ENCODE results near the gene ELAPOR2. TPM values are rescaled to one million over a fixed set of nuclear protein-coding genes. Genes with fewer than 3 reads are reported as not detected.

ELAPOR2 gene
- total RNA-seq, 1 experiment from 2014 or later, result not detected

DNA sequence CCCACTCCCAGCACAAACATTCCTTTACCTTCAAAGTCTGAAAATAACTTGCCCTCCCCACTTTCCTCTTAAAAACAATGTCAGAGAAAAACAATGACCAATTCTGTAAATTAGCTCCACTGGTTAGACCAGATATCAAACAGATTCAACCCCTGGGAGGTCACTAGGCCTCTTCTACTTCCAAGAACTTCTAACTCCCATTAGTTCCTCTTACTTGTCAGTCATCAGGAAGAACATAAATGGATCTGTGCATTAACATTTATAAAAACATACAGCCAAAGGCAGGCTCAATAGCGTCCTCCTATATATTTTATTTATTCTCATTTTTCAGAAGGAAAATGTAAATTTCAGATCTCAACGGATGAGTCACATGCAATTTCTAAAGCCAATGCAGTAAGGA, 2.2 kb downstream of the ELAPOR2 start:
- ChIA-PET POLR2A (ENCODE audit: low non-redundant PET) (no interaction called here), CTCF (no interaction called here)
- no peaks in the 10 kb centered on the region for H3K9me3 ChIP-seq (ENCODE audit: low read depth, low read length, poor library complexity, severe bottlenecking)
- DNase-seq (ENCODE audit: low spot score), result no peak
- H3K36me3 ChIP-seq (ENCODE audit: insufficient read depth, low read length, poor library complexity, severe bottlenecking), result no peaks in the 10 kb centered on the region
- BruUV-seq (replicated peaks), result no TSS peak
- H3K27ac ChIP-seq (ENCODE audit: low read depth, low read length, poor library complexity, severe bottlenecking), result no peak overlapping the region
- no peaks in the 10 kb centered on the region for H3K4me1 ChIP-seq (ENCODE audit: insufficient read depth, low read length, poor library complexity, severe bottlenecking)
- peaks cover 8% of the 10 kb centered on the region for H3K27me3 ChIP-seq (replicated peaks; ENCODE audit: insufficient read depth, low read depth, low read length, poor library complexity)
- intact Hi-C loops (cut with micrococcal nuclease; ENCODE audit: unreplicated experiment), result loop anchor here (10.0 kb wide), 1 partner anchor 178 kb away; no protein-coding TSS in a partner anchor
- H3K4me3 ChIP-seq (ENCODE audit: low read depth, low read length, poor library complexity, severe bottlenecking), result no peak overlapping the region
- TF ChIP-seq EZH2 (IDR thresholded peaks at IDR 0.05; ENCODE audit: borderline replicate concordance, low read depth, low read length, poor library complexity, severe bottlenecking), result no peak
- TF ChIP-seq, protein P1, sequence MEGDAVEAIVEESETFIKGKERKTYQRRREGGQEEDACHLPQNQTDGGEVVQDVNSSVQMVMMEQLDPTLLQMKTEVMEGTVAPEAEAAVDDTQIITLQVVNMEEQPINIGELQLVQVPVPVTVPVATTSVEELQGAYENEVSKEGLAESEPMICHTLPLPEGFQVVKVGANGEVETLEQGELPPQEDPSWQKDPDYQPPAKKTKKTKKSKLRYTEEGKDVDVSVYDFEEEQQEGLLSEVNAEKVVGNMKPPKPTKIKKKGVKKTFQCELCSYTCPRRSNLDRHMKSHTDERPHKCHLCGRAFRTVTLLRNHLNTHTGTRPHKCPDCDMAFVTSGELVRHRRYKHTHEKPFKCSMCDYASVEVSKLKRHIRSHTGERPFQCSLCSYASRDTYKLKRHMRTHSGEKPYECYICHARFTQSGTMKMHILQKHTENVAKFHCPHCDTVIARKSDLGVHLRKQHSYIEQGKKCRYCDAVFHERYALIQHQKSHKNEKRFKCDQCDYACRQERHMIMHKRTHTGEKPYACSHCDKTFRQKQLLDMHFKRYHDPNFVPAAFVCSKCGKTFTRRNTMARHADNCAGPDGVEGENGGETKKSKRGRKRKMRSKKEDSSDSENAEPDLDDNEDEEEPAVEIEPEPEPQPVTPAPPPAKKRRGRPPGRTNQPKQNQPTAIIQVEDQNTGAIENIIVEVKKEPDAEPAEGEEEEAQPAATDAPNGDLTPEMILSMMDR (conservative IDR thresholded peaks at IDR 0.05; ENCODE audit: low read depth, low read length), result no peak

DNA sequence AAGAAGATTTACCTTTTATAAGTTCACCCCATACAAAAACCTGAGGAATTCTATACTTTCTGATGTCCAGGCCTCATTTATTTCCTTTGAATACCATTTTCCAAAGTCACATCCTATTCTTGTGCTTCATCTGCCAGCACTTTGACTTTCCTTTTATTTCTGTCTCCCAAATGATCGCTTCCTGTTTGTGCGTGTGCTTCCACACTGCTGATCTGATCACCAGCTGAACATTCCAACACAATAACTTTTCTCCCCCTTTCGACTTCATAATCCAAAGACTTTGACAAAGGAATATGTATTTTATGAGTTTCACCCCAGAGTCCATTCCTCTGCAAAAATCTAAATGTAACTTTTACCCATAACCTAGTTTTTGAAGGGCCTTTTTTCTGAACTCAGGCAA, 3.1 kb downstream of the ELAPOR2 start:
- Histone ChIP-seq H3K9me3 (ENCODE audit: low read depth, low read length, poor library complexity, severe bottlenecking) (no peaks in the 10 kb centered on the region), H3K4me1 (ENCODE audit: insufficient read depth, low read length, poor library complexity, severe bottlenecking) (no peaks in the 10 kb centered on the region), H3K27ac (ENCODE audit: low read depth, low read length, poor library complexity, severe bottlenecking) (no peak overlapping the region), H3K4me3 (ENCODE audit: low read depth, low read length, poor library complexity, severe bottlenecking) (no peak overlapping the region), H3K36me3 (ENCODE audit: insufficient read depth, low read length, poor library complexity, severe bottlenecking) (no peaks in the 10 kb centered on the region), H3K27me3 (replicated peaks; ENCODE audit: insufficient read depth, low read depth, low read length, poor library complexity) (peaks cover 8% of the 10 kb centered on the region)
- POLR2A ChIA-PET (ENCODE audit: low non-redundant PET), result no interaction called here
- CTCF ChIA-PET, result no interaction called here
- DNase-seq (ENCODE audit: low spot score), result no peak
- no TSS peak for BruUV-seq (replicated peaks)
- TF ChIP-seq, protein P1 (conservative IDR thresholded peaks at IDR 0.05; ENCODE audit: low read depth, low read length), result no peak
- no peak for TF ChIP-seq EZH2 (IDR thresholded peaks at IDR 0.05; ENCODE audit: borderline replicate concordance, low read depth, low read length, poor library complexity, severe bottlenecking)
- intact Hi-C loops (cut with micrococcal nuclease; ENCODE audit: unreplicated experiment), result loop anchor here (10.0 kb wide), 1 partner anchor 178 kb away; no protein-coding TSS in a partner anchor

DNA sequence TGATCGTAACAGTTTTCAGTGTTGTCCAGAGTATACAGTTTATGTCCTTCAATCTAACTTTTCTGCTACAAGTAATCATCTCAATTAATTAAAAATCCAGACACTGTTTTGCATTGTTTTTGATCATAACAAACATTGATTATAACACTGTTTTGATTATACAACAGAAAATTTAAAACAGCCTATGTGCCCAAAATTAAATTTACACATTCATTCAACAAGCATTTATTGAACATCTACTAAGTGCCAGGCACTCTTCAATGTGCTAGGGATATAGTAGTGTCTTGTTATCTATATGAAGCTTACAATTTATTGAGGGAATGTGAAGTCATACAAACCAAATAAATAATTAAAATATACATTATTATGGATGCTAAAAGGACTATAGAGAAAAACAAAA, 10.6 kb downstream of the ELAPOR2 start:
- CTCF ChIA-PET, result no interaction called here
- TF ChIP-seq EZH2 (IDR thresholded peaks at IDR 0.05; ENCODE audit: borderline replicate concordance, low read depth, low read length, poor library complexity, severe bottlenecking), result no peak
- TF ChIP-seq, protein P1 (conservative IDR thresholded peaks at IDR 0.05; ENCODE audit: low read depth, low read length), result no peak
- POLR2A ChIA-PET (ENCODE audit: low non-redundant PET), result no interaction called here
- Histone ChIP-seq H3K27me3 (replicated peaks; ENCODE audit: insufficient read depth, low read depth, low read length, poor library complexity) (no peaks in the 10 kb centered on the region), H3K27ac (ENCODE audit: low read depth, low read length, poor library complexity, severe bottlenecking) (no peak overlapping the region), H3K36me3 (ENCODE audit: insufficient read depth, low read length, poor library complexity, severe bottlenecking) (no peaks in the 10 kb centered on the region), H3K9me3 (ENCODE audit: low read depth, low read length, poor library complexity, severe bottlenecking) (no peaks in the 10 kb centered on the region), H3K4me1 (ENCODE audit: insufficient read depth, low read length, poor library complexity, severe bottlenecking) (no peaks in the 10 kb centered on the region), H3K4me3 (ENCODE audit: low read depth, low read length, poor library complexity, severe bottlenecking) (no peak overlapping the region)
- BruUV-seq (replicated peaks), result no TSS peak
- DNase-seq (ENCODE audit: low spot score), result no peak
- intact Hi-C loops (cut with micrococcal nuclease; ENCODE audit: unreplicated experiment), result no loop called here
